DMS153 treated with DMSO at 0.1 percent for 48 hours (cell line): ENCODE measurements around the gene HHIPL1.
"Not testable (repeated sequence)": the region's sequence is repeated elsewhere in the genome, so short reads cannot be mapped to it uniquely, and the experiment has no call there.

ENCODE experiments used
- DNase-seq: peaks from one replicate; lab custom pipeline; 2025; ENCODE audit not compliant: unreplicated experiment; lab: John Stamatoyannopoulos, UW

Gene HHIPL1

DNA sequence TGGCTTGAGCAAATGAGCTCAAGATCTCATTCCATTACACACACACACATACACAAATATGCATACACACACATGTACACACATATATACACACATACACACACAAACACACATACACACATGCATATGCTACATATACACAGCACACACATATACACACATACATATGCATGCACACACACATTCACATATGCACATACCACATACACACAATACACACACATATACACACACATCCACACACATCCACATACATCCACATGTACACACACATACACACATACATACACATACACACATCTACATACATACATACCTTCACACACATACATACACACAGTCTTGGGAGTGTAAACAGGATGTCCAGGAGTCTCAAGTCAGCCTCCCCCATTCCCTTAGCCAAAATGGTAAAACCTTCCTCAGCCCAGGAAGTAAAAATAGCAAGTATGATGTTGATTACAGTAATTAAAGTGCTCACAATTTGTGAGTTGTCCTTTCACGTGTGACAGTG is 12.8 kb downstream of the HHIPL1 start:
- no peak for DNase-seq

DNA sequence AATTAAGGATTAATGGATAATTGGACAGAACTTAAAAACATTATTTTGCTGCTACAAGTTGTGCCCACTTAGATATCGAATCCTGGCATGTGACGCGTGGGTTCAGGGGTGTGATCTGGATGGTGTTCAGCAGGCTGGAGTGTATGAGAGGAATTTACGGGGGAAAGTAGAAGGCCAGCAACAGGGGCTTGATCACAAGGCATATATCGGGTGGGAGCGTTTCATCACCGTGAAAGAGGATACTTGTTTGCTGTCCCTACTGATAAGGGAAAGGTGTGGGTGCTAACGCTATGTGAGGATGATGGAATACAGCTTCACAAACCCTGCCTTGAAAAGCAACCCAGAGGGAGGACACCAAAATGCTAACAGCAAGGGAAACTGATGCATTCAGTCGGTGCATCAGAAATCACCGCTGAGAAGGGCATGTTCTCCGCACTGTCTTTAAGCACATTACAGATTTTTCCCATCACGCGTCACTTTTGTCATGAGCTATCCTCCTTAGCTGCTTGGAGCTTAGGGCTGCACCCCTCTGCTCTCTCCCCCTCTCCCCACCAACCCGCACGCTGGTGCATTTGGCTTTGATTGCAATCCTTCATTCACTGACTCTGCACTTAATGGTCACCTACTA is 13.4 kb downstream of the HHIPL1 start:
- DNase-seq, result no peak

DNA sequence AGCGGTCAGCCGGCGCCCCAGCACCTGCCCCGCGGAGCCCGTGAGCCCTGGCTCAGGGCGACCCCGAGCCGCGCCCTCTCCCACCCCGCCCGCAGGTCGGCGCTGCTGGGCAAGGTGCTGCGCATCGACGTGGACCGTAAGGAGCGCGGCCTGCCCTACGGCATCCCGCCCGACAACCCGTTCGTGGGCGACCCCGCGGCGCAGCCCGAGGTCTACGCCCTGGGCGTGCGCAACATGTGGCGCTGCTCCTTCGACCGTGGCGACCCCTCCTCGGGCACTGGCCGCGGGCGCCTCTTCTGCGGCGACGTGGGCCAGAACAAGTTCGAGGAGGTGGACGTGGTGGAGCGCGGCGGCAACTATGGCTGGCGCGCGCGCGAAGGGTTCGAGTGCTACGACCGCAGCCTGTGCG is 14.4 kb downstream of the HHIPL1 start:
- no peak for DNase-seq

DNA sequence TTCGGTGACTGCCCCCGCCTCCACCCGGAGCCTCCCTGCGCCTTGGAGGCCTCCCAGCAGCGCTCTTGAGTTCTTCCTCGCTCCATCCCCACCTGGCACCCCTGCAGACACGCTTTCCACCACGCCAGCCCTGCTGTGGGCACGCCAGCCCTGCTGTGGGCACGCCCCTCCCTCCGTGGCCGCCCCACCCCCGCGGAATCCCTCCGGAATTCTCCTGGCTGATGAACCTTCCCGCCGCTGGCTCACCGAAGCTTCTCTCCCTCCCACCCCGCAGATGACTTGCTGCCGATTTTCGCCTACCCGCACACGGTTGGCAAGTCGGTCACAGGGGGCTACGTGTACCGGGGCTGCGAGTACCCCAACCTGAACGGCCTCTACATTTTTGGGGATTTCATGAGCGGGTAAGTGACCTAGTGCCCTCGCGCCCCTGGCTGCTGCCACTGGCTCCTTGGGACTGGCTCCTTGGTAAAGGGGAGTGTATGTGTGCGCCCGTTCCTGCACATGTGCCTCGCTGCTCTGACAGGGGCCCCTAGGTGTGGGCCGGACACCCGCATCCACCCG is 15.2 kb downstream of the HHIPL1 start:
- DNase-seq, result no peak

DNA sequence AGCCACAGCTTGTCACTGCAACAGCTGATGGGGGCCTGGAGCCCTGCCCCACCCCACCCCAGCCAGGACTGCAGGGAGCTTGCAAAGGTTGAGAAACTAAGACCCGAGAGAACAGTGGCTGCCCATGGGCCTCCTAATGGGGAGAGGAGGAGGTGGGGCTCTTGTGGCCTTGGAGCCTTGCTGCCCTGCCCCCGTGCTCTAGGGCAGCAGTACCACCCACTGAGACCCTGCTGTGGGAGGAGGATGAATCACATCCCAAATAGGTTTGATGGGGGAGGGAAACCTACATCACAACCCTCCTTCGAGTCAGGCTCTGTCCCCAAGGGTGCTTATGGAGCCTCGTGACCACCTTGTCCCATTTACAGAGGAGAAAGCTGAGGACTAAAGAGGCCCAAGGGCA is 15.9 kb downstream of the HHIPL1 start:
- DNase-seq, result no peak

DNA sequence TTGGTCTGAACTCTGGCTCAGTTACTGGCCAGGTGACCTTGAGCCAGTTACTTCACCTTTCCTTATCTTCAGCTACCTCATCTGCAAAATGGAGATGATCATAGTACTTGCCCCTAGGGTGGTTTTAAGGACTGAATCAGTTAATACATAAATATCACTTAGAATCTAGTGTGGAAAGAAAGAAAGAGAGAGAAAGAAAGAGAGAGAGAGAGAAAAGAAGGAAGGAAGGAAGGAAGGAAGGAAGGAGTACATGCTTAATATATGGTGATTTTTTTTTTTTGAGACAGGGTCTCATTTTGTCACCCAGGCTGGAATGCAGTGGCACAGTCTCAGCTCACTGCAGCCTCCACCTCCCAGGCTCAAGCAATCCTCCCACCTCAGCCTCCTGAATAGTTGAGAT is 16.3 kb downstream of the HHIPL1 start:
- DNase-seq, result not testable (repeated sequence)

DNA sequence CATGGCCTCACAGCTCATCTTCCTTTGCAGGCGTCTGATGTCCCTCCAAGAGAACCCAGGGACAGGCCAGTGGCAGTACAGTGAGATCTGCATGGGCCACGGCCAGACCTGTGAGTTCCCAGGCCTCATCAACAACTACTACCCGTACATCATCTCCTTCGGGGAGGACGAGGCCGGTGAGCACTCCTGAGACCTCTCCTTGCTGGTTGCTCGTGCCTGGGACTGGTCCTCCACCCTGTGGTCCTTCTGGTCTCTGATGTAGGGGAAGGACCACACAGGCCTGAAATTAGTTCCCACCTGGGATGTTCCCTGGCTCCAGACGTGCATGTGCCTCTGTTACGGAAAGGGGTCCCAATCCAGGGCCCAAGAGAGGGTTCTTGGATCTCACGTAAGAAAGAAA is 17.9 kb downstream of the HHIPL1 start:
- DNase-seq, result no peak

DNA sequence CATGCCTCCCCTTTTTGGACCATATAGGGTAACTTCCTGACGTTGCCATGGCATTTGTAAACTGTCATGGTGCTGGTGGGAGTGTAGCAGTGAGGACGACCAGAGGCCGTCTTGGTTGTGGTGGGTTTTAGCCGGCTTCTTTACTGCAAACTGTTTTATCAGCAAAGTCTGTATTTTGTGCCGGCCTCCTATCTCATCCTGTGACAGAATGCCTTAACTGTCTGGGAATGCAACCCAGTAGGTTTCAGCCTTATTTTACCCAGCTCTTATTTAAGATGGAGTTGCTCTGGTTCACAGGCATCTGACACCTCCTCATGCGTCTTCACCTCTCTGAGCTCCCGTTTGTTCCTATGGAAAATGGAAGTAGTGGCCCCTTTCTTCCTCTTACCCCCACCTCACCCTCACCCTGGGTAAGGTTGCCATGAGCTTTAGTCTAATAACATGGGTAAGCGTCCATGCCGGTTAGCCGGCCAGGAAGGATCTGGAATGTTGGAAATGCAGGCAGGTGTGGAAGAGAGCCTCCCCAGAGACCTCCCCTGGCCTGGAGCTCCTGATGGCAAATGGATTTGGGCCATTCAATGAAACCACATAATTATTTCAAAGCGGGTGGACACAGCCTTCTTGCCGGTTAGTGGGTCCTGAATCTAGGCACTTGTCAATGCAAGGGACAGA is 18.6 kb downstream of the HHIPL1 start:
- DNase-seq, result no peak

DNA sequence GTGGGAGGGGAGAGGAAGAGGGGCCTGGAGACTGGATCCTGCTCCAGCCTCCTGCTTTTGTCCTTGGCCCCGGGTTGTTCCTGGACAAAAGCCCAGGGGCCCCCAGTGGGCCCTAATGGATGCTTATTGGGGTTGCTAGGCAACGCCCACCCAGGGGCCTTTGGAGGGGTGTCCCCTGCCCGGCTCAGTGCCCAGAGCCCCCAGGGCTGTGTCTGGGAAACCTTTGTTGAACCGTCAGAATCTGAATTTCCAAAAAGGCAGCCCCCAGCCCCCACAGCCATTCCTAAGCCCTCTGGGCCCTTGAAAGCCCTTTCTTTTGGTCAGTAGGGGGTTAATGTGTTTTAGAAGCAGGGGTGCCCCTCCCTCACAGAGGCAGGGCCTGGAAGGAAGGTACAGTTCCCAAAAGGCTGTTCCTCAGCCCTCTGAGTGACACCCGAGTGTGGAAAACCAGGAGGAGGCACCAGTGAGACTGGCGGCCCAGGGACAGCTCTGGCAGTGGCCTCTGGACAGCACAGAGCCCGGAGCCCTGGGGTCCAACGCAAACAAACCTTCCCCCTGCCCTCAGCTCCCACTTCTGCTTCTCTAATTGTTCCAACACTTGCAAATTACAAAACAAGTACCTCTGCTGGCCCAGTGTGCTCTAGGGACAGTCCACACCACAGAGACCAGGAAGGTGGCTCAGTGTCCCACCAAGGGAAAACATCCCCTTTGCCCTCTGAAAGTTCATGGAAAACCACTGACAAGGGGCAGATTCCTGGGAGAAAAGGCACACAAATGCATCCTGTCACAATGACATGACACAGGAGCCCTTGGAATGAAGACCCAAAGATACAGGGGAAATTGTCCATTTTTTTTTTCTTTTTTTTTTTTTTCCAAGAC is 19.4 kb downstream of the HHIPL1 start:
- no peak for DNase-seq

DNA sequence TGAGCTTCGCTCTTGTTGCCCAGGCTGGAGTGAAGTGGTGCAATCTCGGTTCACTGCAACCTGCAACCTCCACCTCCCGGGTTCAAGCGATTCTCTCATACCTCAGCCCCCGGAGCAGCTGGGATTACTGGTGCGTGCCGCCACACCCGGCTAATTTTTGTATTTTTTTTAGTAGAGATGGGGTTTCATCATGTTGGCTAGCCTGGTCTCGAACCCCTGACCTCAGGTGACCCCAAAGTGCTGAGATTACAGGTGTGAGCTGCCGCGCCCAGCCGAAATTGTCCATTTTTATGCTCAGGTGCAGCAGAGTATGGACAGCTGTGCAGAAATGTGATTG is 20.0 kb downstream of the HHIPL1 start:
- DNase-seq, result no peak

DNA sequence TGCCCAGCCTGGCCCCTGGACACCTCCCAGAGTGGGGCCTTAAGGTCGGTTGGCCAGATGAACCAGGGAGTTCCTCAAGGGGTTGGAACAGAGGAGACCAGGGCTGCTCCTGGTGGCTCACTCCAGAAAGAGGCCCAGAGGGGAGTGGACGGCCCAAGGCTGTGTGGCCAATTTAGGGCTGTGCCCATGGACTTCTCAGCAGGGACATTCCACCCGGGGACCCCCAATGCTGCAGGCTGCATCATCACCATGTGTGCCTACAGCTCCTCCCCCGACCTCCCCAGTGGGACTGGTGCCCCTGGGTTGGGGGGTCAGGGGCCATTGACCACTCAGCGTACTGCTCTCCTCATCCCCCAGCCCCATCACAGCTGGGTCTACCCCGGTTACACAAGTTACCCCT is 21.6 kb downstream of the HHIPL1 start:
- no peak for DNase-seq

DNA sequence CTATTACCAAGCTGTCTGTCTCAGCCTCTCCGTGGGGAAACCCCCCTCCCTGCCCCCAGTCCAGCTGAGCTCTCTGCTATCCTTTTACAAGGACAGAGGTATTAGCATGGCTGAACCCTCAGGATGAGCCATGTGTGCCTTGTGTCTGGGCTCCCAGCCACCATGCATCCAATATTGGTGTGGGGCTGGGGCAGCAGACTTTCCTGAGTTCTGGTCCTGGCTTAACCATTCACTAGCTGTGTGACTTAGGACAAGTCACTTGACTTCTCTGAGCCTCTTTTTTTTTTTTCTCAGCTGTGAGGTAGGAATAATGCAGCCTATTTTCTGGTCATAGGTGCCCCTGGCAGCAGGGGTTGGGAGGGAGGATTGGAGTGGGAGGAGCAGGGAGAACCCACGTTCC is 22.1 kb downstream of the HHIPL1 start:
- no peak for DNase-seq

DNA sequence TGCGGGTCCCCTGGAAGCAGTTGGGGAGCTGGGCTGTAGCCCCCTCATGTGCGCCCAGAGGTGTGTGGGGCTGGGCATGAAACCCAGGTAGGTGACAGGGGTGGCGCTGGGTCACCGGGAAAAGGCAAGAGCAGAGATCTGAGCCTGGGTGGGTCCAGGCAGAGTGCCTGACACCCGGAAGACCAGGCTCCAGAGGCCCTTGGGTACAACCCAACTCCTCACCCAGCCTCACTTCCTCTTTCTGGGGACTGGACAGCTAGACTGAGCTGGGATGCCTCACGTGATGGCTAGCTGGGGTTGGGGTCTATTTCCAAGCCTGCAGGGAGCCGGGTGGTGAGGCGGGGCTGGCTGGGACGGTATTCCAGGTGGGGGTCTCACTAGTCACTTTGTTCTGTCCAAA is 22.9 kb downstream of the HHIPL1 start:
- no peak for DNase-seq

DNA sequence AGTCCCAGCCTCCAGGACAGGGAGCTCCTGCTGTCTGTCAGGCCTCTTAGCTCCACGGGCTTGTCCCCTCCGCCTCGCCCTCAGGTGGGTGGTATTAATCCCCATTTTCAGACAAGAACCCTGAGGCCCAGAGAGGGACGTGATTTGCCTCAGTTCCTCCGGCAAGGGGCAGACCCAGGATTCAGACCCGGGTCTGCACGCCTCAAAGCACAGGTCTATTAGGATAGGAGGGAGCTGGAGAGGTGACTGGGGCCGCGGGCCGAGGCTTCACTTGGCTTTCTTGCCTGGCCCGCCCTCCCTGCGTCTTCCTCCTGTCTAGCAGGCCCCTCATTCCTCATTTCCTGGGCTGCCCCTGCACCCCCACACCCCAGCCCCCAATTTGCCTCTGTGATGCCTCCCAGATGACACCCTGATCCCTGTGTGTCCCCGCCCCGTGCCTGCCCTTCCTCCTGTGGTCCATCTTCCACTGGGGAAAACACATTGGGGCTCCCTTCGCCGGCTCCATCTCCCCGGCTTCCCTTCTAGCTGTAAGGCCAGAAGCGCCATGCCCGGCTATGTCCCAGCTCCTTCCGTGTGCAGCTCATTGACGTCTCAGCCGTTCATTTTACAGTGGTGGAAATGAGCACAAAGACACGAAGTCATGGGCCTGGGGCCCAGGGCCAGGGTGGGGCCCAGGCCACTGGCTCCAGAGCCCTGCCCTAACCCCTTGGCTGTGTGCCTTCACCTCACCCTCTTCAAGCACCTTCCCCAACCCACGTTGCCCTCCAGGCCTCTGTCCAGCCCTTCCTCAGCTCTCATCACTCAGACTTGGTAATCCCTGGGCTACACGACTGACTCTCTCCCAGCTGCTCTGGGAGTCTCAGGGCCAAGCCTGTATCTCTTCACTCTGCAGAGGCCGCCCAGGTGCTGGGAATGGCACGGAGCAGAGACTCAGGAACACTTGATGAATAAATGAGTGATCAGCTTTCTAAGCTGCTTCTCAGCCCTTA is 23.7 kb downstream of the HHIPL1 start:
- no peak for DNase-seq

DNA sequence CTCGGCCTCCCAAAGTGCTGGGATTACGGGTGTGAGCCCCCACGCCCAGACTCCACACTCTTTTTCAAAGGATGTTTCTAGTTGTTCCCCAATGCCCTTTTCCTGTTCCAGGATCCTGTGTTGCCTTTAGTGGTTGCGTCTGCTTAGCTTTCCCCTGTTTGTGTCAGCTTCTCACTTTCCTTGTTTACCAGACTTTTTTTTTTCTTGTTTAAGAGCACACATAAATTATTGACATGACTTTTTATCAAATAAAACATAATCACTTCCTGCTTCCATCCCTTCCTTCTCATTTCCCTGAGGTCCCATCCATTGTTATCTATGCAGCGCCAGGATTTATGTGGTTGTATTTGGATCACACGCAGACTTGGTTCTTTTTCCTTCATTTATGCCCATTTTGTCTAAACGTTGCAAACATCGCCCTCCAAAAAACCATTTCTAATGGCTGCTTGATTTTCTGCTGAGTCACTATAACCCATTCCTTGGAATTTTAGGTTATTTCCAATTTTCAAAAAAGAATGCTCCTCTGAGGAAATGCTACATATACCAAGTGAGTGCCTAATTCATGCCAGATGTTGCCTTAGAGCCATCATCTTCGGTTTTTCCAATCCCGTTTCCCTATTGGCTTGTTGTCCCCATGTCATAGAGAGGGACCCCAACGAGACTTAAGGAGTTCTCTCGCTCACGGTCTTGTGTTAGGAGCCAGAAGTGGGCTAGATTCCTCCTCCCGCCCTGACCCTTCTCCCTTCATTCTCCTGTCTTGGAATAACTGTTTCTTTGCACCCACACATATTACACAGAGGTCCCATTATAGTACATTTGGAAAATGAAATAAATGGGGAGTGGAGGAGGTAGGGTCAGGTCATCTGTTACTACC is 25.7 kb downstream of the HHIPL1 start:
- no peak for DNase-seq

DNA sequence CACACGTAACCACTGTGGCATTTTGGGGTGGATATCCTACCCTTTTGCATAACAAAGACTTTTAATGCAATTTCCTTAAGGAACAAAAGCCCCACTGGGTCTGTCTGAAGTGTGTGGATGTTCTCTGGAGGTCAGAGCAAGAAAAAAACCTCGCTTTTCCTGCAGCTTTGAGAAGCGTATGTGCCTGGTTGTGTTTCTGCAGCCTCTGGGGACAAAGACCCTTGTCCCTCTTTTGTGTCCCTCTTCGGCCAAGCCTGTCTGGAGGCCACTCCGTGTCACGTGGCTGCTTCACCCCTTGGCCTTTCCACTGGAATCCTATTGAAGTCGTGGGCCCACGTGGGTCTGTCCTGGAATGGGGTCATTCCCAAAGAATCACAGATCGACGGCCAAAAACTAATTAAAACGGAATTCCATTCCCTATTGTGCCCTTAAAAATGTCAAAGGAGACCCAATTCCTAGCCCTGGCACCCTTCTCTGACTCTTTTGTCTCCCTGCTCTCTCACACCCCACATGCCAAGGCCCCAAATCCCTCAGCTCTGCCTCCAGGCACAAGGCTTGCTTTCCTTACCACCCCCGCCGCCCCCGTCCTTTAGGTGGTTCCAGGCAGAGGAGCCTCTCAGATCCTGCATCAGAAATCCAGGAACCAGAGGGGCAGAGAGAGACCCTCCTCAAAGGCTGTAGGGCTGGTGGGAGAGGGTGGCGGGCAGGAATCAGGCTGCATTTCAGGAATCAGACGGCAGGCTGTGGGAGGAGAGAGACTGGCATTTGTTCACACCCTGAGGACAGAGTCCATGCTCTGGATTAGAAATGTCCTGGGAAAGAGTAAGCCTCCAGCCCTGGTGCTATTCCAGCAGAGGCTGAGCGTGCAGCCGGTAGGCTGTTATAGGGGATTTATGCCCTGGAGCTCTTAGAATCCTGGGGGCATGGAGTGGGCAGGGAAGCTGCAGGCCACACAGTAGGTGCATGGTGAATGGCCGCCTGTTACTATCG is 26.6 kb downstream of the HHIPL1 start:
- DNase-seq, result no peak

DNA sequence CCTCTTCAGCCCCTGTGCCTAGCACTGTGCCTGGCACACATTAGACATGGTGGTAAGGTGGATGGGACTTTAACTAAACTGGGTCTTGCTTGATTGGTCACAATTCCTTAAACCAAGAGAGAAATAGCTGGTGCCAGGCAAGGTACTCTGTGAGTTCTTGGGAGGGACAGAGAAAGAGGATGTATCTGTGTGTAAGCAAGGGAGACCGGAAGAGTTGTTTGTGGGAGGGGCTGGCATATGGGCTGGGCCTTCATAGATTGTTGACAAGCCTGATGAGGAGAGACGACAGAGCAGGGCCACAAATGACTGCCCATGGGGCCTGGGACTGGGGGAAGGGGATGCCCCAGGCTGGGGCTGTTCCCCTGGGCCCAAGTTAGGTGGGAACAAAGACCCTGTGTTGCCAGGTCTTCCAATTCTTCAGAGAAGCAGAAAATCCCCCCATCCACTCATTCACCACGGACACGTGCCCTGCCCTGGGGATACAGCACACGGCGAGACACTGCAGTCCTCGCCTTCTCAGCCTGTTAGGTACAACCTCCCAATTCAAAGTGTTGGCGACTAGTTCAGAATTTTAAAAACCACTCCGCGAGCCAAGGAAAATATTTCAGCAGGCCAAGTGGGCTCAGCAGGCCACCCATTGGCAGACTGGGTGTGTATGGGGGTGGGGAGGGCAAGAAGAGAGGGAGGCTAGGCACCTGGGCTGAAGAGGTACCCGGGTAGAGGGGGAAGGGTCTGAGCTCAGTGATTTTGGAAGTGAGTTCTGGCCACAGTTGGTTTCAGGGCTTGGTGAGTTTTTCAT is 27.8 kb downstream of the HHIPL1 start:
- no peak for DNase-seq
